Stimulated activated CD4-positive, alpha-beta T cell treated with anti-CD3 and anti-CD28 coated beads, TNF-alpha, amount 100 ng/mL, for 1 hour (primary cell): Measurements from ENCODE around the gene DDX39A.
"Not testable (repeated sequence)": the region's sequence is repeated elsewhere in the genome, so short reads cannot be mapped to it uniquely, and the experiment has no call there.

Experiments used
- DNase-seq, 3 donors: peaks; one replicate each; pipeline ENCODE4 v3.0.0-alpha.2; 2020; ENCODE audit warnings: low read depth in 3 of 3, low spot score in 1 of 3

The DDX39A gene

GRCh38 chr19:14409146-14410023, 9.8 kb downstream of the DDX39A start:
- DNase-seq, result no peak

DNA sequence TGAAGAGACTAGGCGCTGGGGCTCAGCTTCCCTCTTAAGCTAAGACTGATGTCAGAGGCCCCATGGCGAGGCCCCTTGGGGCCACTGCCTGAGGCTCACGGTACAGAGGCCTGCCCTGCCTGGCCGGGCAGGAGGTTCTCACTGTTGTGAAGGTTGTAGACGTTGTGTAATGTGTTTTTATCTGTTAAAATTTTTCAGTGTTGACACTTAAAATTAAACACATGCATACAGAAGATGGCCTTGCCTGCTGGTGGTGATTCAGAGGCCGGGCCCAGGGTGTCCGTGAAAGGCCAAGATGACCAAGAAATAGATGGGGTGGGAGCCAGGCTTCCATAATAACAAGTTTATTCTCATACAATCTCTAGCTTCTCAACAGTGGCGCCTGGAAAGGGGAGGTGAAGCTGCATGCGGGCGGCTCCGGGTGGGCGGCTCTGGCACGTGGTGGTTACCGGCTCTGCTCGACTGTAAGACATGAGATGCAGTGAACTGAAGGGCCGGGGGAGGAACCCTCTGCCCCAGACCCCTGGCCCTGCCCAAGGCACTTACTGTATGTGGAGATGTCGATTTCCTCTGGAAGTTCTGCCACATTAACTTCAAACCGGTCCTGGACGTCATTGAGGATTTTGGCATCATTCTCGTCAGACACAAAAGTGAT, 10.5 kb downstream of the DDX39A start:
- DNase-seq, result no peak

- no peak for DNase-seq
These were observed 11.3 kb downstream of the DDX39A start for GRCh38 chr19:14407605-14408484.

DNA sequence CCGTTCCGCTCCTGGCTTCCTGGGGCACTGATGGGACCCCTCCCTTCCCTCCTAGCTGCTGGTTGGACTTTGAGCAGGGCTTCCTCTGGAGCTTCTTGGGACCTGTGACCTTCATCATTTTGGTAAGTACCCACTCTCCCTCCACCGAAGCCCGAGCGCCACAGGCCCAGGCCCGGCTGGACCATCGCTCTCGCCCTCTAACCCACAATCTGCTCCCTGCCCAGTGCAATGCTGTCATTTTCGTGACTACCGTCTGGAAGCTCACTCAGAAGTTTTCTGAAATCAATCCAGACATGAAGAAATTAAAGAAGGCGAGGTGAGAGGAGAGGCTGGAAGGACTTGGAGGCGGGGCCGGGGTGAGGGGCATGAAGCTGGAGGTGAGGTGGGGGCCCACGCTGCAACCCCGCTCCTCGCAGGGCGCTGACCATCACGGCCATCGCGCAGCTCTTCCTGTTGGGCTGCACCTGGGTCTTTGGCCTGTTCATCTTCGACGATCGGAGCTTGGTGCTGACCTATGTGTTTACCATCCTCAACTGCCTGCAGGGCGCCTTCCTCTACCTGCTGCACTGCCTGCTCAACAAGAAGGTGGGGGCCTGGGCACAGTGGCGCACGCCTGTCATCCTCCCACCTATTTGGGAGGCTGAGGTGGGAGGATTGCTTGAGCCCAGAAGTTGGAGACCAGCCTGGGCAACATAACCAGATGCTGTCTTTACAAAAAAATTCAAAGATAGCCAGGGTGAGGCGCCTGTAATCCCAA, 12.3 kb downstream of the DDX39A start:
- DNase-seq, result no peak

GRCh38 chr19:14405758-14406644, 13.1 kb downstream of the DDX39A start:
- DNase-seq, result peak; percentile 72 to 88 (median 79)

DNA sequence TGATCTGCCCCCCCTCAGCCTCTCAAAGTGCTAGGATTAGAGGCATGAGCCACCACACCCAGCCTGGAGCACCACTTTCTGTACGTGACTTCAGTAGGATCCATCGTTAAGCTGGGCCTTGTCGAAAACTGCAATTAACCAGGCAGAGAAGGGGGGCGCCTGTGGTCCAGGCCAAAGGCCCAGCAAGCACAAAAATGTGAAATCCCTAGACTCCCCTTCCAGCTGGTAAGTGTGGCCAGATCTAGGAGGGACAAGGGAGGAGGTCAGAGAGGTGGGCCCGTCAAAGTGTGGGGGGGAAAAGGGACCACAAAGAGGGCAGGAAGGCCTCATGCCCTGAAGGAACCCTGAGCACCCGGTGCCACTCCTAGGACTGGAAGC, 13.8 kb downstream of the DDX39A start:
- no peak for DNase-seq

- DNase-seq, result no peak
These were observed 14.8 kb downstream of the DDX39A start for GRCh38 chr19:14404312-14404711.

- DNase-seq, result not testable (repeated sequence)
These were observed 15.8 kb downstream of the DDX39A start for GRCh38 chr19:14403145-14403930.

DNA sequence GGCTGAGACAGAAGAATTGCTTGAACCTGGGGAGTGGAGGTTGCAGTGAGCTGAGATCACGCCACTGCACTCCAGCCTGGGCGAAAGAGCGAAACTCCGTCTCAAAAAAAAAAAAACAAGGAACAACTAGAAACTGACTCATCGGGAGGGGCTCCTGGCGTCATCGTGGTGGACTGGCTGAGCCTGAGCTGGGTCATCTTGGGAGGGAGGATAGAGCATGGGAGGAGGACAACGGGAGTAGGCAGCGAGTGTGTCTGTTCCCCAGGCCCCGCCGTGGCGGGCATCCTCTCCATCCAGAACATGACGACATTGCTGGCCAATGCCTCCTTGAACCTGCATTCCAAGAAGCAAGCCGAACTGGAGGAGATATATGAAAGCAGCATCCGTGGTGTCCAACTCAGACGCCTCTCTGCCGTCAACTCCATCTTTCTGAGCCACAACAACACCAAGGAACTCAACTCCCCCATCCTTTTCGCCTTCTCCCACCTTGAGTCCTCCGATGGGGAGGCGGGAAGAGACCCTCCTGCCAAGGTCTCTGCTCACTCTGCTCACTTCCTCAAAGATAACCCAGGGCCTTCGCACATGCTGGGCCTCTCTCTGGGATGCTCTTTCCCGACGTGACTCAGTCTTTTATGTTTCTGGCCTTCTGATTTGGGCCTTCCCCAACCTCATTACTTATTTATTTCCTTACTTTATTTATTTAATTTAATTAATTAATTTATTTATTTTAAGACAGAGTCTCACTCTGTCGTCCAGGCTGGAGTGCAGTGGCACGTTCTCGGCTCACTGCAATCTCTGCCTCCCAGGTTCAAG, 16.6 kb downstream of the DDX39A start:
- DNase-seq, result no peak

DNA sequence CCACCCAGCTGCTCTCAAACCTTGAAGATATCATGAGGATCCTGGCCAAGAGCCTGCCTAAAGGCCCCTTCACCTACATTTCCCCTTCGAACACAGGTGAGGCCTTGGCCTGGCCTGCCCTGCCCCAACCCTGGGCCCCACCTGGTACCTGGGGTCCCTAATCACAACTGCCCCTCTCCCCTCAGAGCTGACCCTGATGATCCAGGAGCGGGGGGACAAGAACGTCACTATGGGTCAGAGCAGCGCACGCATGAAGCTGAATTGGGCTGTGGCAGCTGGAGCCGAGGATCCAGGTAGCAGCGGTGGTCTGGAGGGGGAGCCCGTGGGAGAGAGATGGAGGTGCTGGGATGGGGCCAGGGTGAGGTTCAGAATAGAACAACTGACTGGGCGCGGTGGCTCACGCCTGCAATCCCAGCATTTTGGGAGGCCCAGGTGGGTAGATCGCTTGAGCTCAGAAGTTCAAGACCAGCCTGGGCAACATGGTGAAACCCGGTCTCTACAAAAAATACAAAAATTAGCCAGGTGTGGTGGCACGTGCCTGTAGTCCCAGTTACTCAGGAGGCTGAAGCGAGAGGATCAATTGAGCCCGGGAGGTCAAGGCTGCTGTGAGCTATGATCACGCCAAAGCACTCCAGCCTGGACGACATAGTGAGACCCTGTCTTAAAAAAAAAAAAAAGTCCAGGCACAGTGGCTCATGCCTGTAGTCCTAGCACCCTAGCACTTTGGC, 17.5 kb downstream of the DDX39A start:
- DNase-seq, result no peak

- DNase-seq, result no peak
These were observed 18.1 kb downstream of the DDX39A start for GRCh38 chr19:14400951-14401431.

GRCh38 chr19:14397168-14397567, 22.0 kb downstream of the DDX39A start:
- DNase-seq, result not testable (repeated sequence)

DNA sequence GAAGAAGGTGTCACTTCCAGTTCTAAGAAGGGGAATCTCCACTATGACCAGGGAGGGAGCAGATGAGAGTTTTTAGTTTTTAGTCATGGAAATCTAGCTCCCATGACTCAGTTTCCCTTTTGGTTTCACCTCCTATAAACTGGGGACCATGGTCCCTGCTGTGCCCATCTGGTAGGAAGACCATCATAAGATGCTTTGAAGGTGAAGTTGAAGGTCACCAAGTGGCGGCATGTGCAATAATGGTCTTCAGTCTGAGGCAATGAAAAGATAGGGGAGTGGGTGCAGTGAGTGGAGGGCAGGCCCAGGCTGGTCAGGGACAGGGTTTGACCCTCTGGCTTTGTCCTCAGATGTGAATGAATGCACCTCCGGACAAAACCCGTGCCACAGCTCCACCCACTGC, 22.4 kb downstream of the DDX39A start:
- not testable (repeated sequence) for DNase-seq

DNA sequence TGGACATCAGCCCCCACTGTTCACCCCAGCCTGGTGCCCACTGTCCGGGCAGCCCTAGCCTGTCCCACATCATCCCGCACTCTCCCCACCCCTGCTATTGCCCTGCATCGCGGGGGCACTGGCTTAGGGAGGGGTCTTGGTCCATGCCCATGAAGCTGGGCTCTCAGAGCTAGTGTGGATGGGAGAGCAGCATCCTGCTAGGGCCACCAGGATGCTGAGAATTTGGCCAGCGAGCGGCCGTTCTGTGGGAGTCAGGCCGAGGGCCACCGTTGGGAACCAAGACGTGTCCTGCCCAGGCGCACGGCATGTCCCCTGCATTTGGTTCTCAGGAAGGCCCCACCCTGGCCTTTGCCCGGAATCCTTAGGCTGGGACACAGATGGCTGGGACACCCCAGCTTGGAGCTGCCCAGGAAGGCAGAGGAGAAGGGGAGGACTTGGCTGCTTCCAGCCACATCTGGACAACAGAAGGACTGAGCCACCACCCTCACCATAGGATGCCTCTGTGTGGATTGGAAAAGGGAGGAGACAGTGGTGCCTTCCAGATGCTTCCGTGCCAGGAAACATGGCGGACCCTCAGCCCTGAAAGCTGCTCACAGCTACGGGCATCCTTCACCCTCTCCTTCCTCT, 23.3 kb downstream of the DDX39A start:
- no peak for DNase-seq

- no peak for DNase-seq
These were observed 23.9 kb downstream of the DDX39A start for GRCh38 chr19:14395262-14395661.

GRCh38 chr19:14394167-14394566, 25.0 kb downstream of the DDX39A start:
- no peak for DNase-seq

GRCh38 chr19:14393329-14393728, 25.8 kb downstream of the DDX39A start:
- no peak for DNase-seq
